ENCODE results near the gene TTC1.

TTC1 gene

GRCh38 chr5:160088805-160089204, 79.9 kb downstream of the TTC1 start:
- DNase-seq (ENCODE audit: low spot score) = no peak

GRCh38 chr5:160089531-160089930, 80.6 kb downstream of the TTC1 start:
- DNase-seq (ENCODE audit: low spot score) = no peak

GRCh38 chr5:160090059-160090458, 81.1 kb downstream of the TTC1 start:
- DNase-seq (ENCODE audit: low spot score) = no peak

- DNase-seq (ENCODE audit: low spot score) = no peak
Observed at GRCh38 chr5:160092514-160092913, 83.6 kb downstream of the TTC1 start.

- no peak for DNase-seq (ENCODE audit: low spot score)
Observed at GRCh38 chr5:160092960-160093707, 84.2 kb downstream of the TTC1 start.

GRCh38 chr5:160096178-160096577, 87.2 kb downstream of the TTC1 start:
- no peak for DNase-seq (ENCODE audit: low spot score)

GRCh38 chr5:160097991-160098390, 89.1 kb downstream of the TTC1 start:
- no peak for DNase-seq (ENCODE audit: low spot score)

GRCh38 chr5:160105686-160106360, 96.9 kb downstream of the TTC1 start:
- DNase-seq (ENCODE audit: low spot score) = no peak

- no peak for DNase-seq (ENCODE audit: low spot score)
Observed at GRCh38 chr5:160108124-160108523, 99.2 kb downstream of the TTC1 start.

Measured in LoVo (cell line).